ENCODE data around the gene FHL2. TPM values are rescaled to one million over a fixed set of nuclear protein-coding genes. Genes with fewer than 3 reads are reported as not detected.

The FHL2 gene
- total RNA-seq, 6 experiments from 2014 or later: 4.2 to 36.6 (median 12.0) TPM

GRCh38 chr2:105358593-105358992 lies 40.3 kb downstream of the FHL2 start:
- Histone ChIP-seq H3K4me3 (no peak overlapping the region), H3K27ac (no peak overlapping the region), H3K4me1 (peaks cover 0 to 10% (median 0%) of the 10 kb centered on the region in 4 donors), H3K27me3 (no peaks in the 10 kb centered on the region), H3K9me3 (no peaks in the 10 kb centered on the region), H3K36me3 (peaks cover 0 to 17% (median 11%) of the 10 kb centered on the region in 4 donors)
- ATAC-seq (peak; percentile 42 to 87 (median 64)), DNase-seq (no peak)
- WGBS (ENCODE audit: insufficient coverage, low coverage, low lambda C conversion rate, missing lambda C conversion rate): 43% methylated on average over 6 of the region's 6 CpGs
- TF ChIP-seq, protein P1, sequence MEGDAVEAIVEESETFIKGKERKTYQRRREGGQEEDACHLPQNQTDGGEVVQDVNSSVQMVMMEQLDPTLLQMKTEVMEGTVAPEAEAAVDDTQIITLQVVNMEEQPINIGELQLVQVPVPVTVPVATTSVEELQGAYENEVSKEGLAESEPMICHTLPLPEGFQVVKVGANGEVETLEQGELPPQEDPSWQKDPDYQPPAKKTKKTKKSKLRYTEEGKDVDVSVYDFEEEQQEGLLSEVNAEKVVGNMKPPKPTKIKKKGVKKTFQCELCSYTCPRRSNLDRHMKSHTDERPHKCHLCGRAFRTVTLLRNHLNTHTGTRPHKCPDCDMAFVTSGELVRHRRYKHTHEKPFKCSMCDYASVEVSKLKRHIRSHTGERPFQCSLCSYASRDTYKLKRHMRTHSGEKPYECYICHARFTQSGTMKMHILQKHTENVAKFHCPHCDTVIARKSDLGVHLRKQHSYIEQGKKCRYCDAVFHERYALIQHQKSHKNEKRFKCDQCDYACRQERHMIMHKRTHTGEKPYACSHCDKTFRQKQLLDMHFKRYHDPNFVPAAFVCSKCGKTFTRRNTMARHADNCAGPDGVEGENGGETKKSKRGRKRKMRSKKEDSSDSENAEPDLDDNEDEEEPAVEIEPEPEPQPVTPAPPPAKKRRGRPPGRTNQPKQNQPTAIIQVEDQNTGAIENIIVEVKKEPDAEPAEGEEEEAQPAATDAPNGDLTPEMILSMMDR (IDR thresholded peaks at IDR 0.05): no peak
- TF ChIP-seq POLR2A (IDR thresholded peaks at IDR 0.05): no peak
- intact Hi-C loops (cut with DNase I): no loop called here

GRCh38 chr2:105357122-105357521 lies 41.7 kb downstream of the FHL2 start:
- Histone ChIP-seq H3K27me3 (no peaks in the 10 kb centered on the region), H3K4me3 (no peak overlapping the region), H3K27ac (no peak overlapping the region), H3K9me3 (no peaks in the 10 kb centered on the region), H3K36me3 (peaks cover 0 to 17% (median 11%) of the 10 kb centered on the region in 4 donors), H3K4me1 (peaks cover 0 to 10% (median 0%) of the 10 kb centered on the region in 4 donors)
- no peak for ATAC-seq
- intact Hi-C loops (cut with DNase I): no loop called here
- 100% methylated on average over 1 of the region's 1 CpG for WGBS (ENCODE audit: insufficient coverage, low coverage, low lambda C conversion rate, missing lambda C conversion rate)
- no peak for DNase-seq
- TF ChIP-seq, protein P1 (IDR thresholded peaks at IDR 0.05): no peak
- no peak for TF ChIP-seq POLR2A (IDR thresholded peaks at IDR 0.05)

DNA sequence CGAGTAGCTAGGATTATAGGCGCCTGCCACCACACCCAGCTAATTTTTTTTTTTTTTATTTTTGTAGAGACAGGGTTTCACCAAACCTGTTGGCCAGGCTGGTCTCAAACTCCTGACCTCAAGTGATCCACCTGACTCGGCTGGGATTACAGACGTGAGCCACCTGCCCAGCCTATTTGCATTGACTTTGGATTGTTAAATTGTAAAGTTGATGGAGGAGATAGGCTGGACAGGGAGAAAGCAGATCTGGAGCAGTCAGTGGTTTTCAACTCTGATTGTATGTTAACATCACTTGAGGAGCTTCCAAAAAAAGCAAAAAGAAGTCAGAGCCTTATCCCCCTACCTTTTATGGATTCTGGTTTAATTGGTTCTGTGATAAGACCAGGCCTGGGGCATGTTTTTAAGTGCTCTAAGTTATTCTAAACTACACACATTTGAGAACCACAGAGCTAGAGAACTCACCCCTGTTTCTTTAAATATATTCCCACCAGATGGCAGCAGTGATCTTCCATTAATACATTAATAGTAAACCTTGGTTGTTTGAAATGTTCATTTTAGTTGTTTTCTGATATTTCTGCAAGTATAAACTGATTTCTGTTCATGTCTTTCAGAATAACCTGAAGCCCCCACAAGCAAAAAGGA lies 54.0 kb downstream of the FHL2 start:
- no peaks in the 10 kb centered on the region for H3K27me3 ChIP-seq
- 49% methylated on average over 4 of the region's 4 CpGs for WGBS (ENCODE audit: insufficient coverage, low coverage, low lambda C conversion rate, missing lambda C conversion rate)
- no peak for DNase-seq
- no peaks in the 10 kb centered on the region for H3K9me3 ChIP-seq
- no peak overlapping the region for H3K4me3 ChIP-seq
- ATAC-seq: peak; percentile 46 to 64 (median 54)
- H3K4me1 ChIP-seq: peaks cover 0 to under 1% (median 0%) of the 10 kb centered on the region in 4 donors
- TF ChIP-seq, protein P1 (IDR thresholded peaks at IDR 0.05): peak; percentile 40 to 54 (median 49)
- no peak for TF ChIP-seq POLR2A (IDR thresholded peaks at IDR 0.05)
- no peak overlapping the region for H3K27ac ChIP-seq
- peaks cover 0 to 81% (median 27%) of the 10 kb centered on the region in 4 donors for H3K36me3 ChIP-seq
- intact Hi-C loops (cut with DNase I): no loop called here

DNA sequence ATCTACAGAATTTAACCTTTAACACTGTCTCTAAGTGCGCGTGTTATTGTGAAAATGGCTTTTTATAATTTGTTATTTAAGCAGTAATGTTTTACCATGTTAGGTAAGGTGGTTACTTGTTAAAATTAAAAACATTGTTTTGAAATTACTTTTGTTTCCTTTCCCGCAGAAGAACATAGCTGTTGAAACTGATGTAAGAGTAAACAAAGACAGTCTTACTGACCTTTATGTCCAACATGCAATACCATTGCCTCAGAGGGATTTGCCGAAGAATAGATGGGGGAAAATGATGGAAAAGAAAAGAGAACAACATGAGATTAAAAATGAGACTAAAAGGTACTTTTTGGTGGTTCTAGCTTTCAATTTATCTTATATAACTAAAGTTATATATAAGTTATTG lies 59.4 kb downstream of the FHL2 start:
- intact Hi-C loops (cut with DNase I): no loop called here

More for the DNA sequence above, 59.4 kb downstream of the FHL2 start:
- no peak for DNase-seq
- Histone ChIP-seq H3K36me3 (peaks cover 0 to 36% (median 7%) of the 10 kb centered on the region in 4 donors), H3K27ac (no peak overlapping the region), H3K4me1 (peaks cover 0 to 25% (median 11%) of the 10 kb centered on the region in 4 donors), H3K27me3 (no peaks in the 10 kb centered on the region), H3K9me3 (no peaks in the 10 kb centered on the region), H3K4me3 (no peak overlapping the region)
- ATAC-seq: peak in 1 of 4 donors; percentile 18
- TF ChIP-seq, protein P1 (IDR thresholded peaks at IDR 0.05): no peak
- no peak for TF ChIP-seq POLR2A (IDR thresholded peaks at IDR 0.05)
- WGBS (ENCODE audit: insufficient coverage, low coverage, low lambda C conversion rate, missing lambda C conversion rate): 30% methylated on average over 4 of the region's 4 CpGs

Data from right lobe of liver (tissue), 6 donors.